DMS153 treated with DMSO at 0.1 percent for 48 hours (cell line): ENCODE measurements around the gene PRND.

ENCODE experiments used
- DNase-seq: peaks from one replicate; lab custom pipeline; 2025; ENCODE audit not compliant: unreplicated experiment; lab: John Stamatoyannopoulos, UW

Gene PRND

GRCh38 chr20:4776079-4776630 is 54.4 kb downstream of the PRND start:
- DNase-seq = no peak
